ENCODE data around the gene MAP3K7CL.
"Not testable (repeated sequence)": the region's sequence is repeated elsewhere in the genome, so short reads cannot be mapped to it uniquely, and the experiment has no call there.

MAP3K7CL gene

GRCh38 chr21:29166323-29166722 is 35.9 kb downstream of the MAP3K7CL start:
- CTCF ChIA-PET, result interaction anchor here (0.9 kb wide), 1 partner anchor 66 kb away, joined by 3 read pairs; no protein-coding TSS in a partner anchor
- no peaks in the 10 kb centered on the region for H3K36me3 Mint-ChIP-seq

GRCh38 chr21:29166853-29167252 is 36.4 kb downstream of the MAP3K7CL start:
- CTCF ChIA-PET, result no interaction called here
- H3K9me3 Mint-ChIP-seq, result no peaks in the 10 kb centered on the region
- H3K4me3 Mint-ChIP-seq, result no peak overlapping the region
- H3K36me3 Mint-ChIP-seq, result peaks cover 2% of the 10 kb centered on the region
- DNase-seq, result no peak
- H3K27me3 Mint-ChIP-seq, result no peaks in the 10 kb centered on the region
- peaks cover 18% of the 10 kb centered on the region for H3K4me1 Mint-ChIP-seq
- H3K27ac Mint-ChIP-seq, result no peak overlapping the region

More at GRCh38 chr21:29166323-29166722, 35.9 kb downstream of the MAP3K7CL start:
- no peak for DNase-seq
- H3K9me3 Mint-ChIP-seq, result no peaks in the 10 kb centered on the region
- no peak overlapping the region for H3K27ac Mint-ChIP-seq
- peaks cover 14% of the 10 kb centered on the region for H3K4me1 Mint-ChIP-seq
- H3K4me3 Mint-ChIP-seq, result no peak overlapping the region
- H3K27me3 Mint-ChIP-seq, result no peaks in the 10 kb centered on the region

GRCh38 chr21:29167481-29167880 is 37.0 kb downstream of the MAP3K7CL start:
- H3K27ac Mint-ChIP-seq, CTCF ChIA-PET, H3K36me3 Mint-ChIP-seq, DNase-seq, H3K9me3 Mint-ChIP-seq, H3K27me3 Mint-ChIP-seq, H3K4me3 Mint-ChIP-seq: not testable (repeated sequence)
- peaks cover 18% of the 10 kb centered on the region for H3K4me1 Mint-ChIP-seq

GRCh38 chr21:29168891-29169315 is 38.5 kb downstream of the MAP3K7CL start:
- H3K4me3 Mint-ChIP-seq, result no peak overlapping the region
- no peak overlapping the region for H3K27ac Mint-ChIP-seq
- DNase-seq, result no peak
- H3K4me1 Mint-ChIP-seq, result peaks cover 18% of the 10 kb centered on the region
- H3K9me3 Mint-ChIP-seq, result no peaks in the 10 kb centered on the region
- peaks cover 2% of the 10 kb centered on the region for H3K36me3 Mint-ChIP-seq
- CTCF ChIA-PET, result no interaction called here
- no peaks in the 10 kb centered on the region for H3K27me3 Mint-ChIP-seq

GRCh38 chr21:29170944-29171343 is 40.5 kb downstream of the MAP3K7CL start:
- CTCF ChIA-PET, result no interaction called here
- no peaks in the 10 kb centered on the region for H3K9me3 Mint-ChIP-seq
- peaks cover 3% of the 10 kb centered on the region for H3K36me3 Mint-ChIP-seq
- no peak for DNase-seq
- no peak overlapping the region for H3K4me3 Mint-ChIP-seq
- H3K4me1 Mint-ChIP-seq, result peaks cover 18% of the 10 kb centered on the region
- peaks cover 2% of the 10 kb centered on the region for H3K27me3 Mint-ChIP-seq
- H3K27ac Mint-ChIP-seq, result no peak overlapping the region

GRCh38 chr21:29172282-29172681 is 41.8 kb downstream of the MAP3K7CL start:
- no peak overlapping the region for H3K4me3 Mint-ChIP-seq
- peaks cover 3% of the 10 kb centered on the region for H3K36me3 Mint-ChIP-seq
- peaks cover 18% of the 10 kb centered on the region for H3K4me1 Mint-ChIP-seq

GRCh38 chr21:29174607-29175013 is 44.2 kb downstream of the MAP3K7CL start:
- H3K4me3 Mint-ChIP-seq, result no peak overlapping the region
- no peak for DNase-seq
- H3K36me3 Mint-ChIP-seq, result peaks cover 3% of the 10 kb centered on the region
- CTCF ChIA-PET, result interaction anchor here (2.0 kb wide), 1 partner anchor 21 kb away, joined by 6 read pairs; no protein-coding TSS in a partner anchor
- no peaks in the 10 kb centered on the region for H3K9me3 Mint-ChIP-seq
- H3K4me1 Mint-ChIP-seq, result peaks cover 13% of the 10 kb centered on the region
- no peak overlapping the region for H3K27ac Mint-ChIP-seq
- peaks cover 4% of the 10 kb centered on the region for H3K27me3 Mint-ChIP-seq

More at GRCh38 chr21:29172282-29172681, 41.8 kb downstream of the MAP3K7CL start:
- CTCF ChIA-PET, result no interaction called here
- Mint-ChIP-seq H3K27me3 (peaks cover 4% of the 10 kb centered on the region), H3K9me3 (no peaks in the 10 kb centered on the region), H3K27ac (no peak overlapping the region)
- no peak for DNase-seq

DNA sequence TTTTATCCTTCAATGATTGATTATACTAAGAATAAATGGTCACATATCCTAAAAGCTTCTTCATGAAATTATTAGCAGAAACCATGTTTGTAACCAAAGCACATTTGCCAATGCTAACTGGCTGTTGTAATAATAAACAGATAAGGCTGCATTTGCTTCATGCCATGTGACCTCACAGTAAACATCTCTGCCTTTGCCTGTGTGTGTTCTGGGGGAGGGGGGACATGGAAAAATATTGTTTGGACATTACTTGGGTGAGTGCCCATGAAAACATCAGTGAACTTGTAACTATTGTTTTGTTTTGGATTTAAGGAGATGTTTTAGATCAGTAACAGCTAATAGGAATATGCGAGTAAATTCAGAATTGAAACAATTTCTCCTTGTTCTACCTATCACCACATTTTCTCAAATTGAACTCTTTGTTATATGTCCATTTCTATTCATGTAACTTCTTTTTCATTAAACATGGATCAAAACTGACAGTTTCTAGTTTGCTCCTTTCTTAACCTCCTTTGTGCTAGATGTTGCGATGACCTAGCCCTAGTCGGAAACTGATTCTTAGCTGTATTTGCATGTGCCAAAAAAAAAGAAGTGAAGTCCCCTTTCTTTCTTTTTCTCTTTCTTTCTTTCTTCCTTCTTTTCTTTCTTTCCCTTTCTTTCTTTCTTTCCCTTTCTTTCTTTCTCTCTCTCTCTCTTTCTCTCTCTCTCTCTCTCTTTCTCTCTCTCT is 45.1 kb downstream of the MAP3K7CL start:
- Mint-ChIP-seq H3K27me3 (peaks cover 4% of the 10 kb centered on the region), H3K36me3 (peaks cover 3% of the 10 kb centered on the region), H3K9me3 (no peaks in the 10 kb centered on the region), H3K4me3 (no peak overlapping the region), H3K27ac (no peak overlapping the region), H3K4me1 (peaks cover 8% of the 10 kb centered on the region)
- CTCF ChIA-PET, result no interaction called here
- DNase-seq, result no peak

GRCh38 chr21:29176471-29177120 is 46.2 kb downstream of the MAP3K7CL start:
- H3K4me1 Mint-ChIP-seq, result peaks cover 3% of the 10 kb centered on the region
- no peak overlapping the region for H3K27ac Mint-ChIP-seq
- no peak overlapping the region for H3K4me3 Mint-ChIP-seq
- H3K9me3 Mint-ChIP-seq, result no peaks in the 10 kb centered on the region
- no peak for DNase-seq
- peaks cover 3% of the 10 kb centered on the region for H3K36me3 Mint-ChIP-seq
- CTCF ChIA-PET, result no interaction called here
- peaks cover 4% of the 10 kb centered on the region for H3K27me3 Mint-ChIP-seq

- CTCF ChIA-PET, result no interaction called here
- no peak overlapping the region for H3K4me3 Mint-ChIP-seq
- H3K27ac Mint-ChIP-seq, result no peak overlapping the region
Observed at GRCh38 chr21:29177800-29178199, 47.4 kb downstream of the MAP3K7CL start.

DNA sequence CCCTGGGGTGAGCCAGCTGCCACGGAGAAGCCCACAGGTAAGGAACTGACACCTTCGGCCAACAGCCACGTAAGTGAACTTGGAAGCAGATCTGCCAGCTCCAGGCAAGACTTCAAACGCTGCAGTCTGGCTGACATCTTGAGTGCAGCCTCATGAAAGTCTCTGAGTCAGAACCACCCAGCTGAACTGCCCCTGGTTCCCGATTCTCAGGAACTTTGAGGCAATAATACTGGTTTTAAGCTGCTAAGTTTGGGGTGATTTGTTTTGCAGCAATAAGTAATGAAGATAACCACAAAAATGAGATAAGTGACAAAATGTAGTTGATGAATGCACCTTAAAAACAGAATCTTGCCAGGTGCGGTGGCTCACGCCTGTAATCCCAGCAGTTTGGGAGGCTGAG is 48.5 kb downstream of the MAP3K7CL start:
- Mint-ChIP-seq H3K27me3 (peaks cover 4% of the 10 kb centered on the region), H3K36me3 (peaks cover 1% of the 10 kb centered on the region), H3K9me3 (no peaks in the 10 kb centered on the region), H3K27ac (no peak overlapping the region), H3K4me1 (peaks cover 13% of the 10 kb centered on the region), H3K4me3 (no peak overlapping the region)
- CTCF ChIA-PET, result interaction anchor here (0.6 kb wide), 1 partner anchor 298 kb away, joined by 4 read pairs; no protein-coding TSS in a partner anchor
- DNase-seq, result no peak

More at GRCh38 chr21:29177800-29178199, 47.4 kb downstream of the MAP3K7CL start:
- Mint-ChIP-seq H3K27me3 (peaks cover 4% of the 10 kb centered on the region), H3K9me3 (no peaks in the 10 kb centered on the region), H3K4me1 (peaks cover 12% of the 10 kb centered on the region), H3K36me3 (peaks cover 1% of the 10 kb centered on the region)
- DNase-seq, result no peak

- Mint-ChIP-seq H3K27ac (no peak overlapping the region), H3K4me3 (no peak overlapping the region), H3K27me3 (peaks cover 4% of the 10 kb centered on the region), H3K9me3 (no peaks in the 10 kb centered on the region), H3K36me3 (no peaks in the 10 kb centered on the region), H3K4me1 (peaks cover 13% of the 10 kb centered on the region)
- CTCF ChIA-PET, result no interaction called here
- DNase-seq, result no peak
Observed at GRCh38 chr21:29179503-29179902, 49.1 kb downstream of the MAP3K7CL start.

DNA sequence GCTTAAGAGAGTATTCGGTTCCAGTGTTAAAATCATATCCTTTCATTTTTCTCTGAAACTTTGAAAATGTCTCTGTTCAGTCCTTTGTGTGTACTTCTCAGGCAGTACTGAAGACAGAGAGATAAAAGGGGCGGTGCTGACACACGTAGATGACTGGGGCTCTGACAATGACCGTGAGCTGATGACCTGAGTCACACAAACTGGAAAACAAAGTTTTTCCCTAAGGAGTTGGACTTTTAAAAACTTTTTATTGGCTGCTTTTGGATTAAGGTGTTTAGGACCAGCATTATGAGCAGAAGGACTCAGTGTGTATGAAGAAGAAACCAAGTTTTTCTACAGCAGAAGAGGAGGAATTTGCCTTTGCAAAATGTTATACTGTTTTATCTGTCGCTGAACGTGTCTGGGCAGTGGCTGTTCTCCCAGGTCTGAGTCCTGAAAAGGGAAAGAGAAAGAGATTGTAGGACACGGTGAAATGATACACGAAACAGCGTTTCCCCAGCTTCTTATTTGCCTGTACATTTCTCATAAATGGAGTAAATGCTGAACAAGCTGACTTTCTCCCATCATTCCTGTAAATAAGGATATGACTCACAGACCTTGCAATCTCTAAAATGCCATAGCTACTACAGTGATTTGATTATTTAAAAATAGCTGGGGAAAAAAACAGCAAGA is 51.5 kb downstream of the MAP3K7CL start:
- Mint-ChIP-seq H3K9me3 (no peaks in the 10 kb centered on the region), H3K4me1 (peaks cover 13% of the 10 kb centered on the region), H3K4me3 (no peak overlapping the region), H3K27me3 (no peaks in the 10 kb centered on the region), H3K27ac (peak overlapping the region; percentile 6), H3K36me3 (no peaks in the 10 kb centered on the region)
- CTCF ChIA-PET, result interaction anchor here (1.1 kb wide), 1 partner anchor 13 kb away, joined by 5 read pairs; no protein-coding TSS in a partner anchor
- DNase-seq, result no peak

GRCh38 chr21:29182691-29183092 is 52.2 kb downstream of the MAP3K7CL start:
- no peaks in the 10 kb centered on the region for H3K36me3 Mint-ChIP-seq
- H3K4me1 Mint-ChIP-seq, result peaks cover 13% of the 10 kb centered on the region
- H3K4me3 Mint-ChIP-seq, result no peak overlapping the region
- H3K27me3 Mint-ChIP-seq, result no peaks in the 10 kb centered on the region
- CTCF ChIA-PET, result no interaction called here
- no peak overlapping the region for H3K27ac Mint-ChIP-seq
- H3K9me3 Mint-ChIP-seq, result no peaks in the 10 kb centered on the region
- no peak for DNase-seq

Measured in activated naive CD4-positive, alpha-beta T cell treated with anti-CD3 and anti-CD28 coated beads, Interleukin-2, amount 10 ng/mL, durations not matched to agents 7 days and 5 days (primary cell).